ENCODE data around the gene CHST8.

Gene CHST8

DNA sequence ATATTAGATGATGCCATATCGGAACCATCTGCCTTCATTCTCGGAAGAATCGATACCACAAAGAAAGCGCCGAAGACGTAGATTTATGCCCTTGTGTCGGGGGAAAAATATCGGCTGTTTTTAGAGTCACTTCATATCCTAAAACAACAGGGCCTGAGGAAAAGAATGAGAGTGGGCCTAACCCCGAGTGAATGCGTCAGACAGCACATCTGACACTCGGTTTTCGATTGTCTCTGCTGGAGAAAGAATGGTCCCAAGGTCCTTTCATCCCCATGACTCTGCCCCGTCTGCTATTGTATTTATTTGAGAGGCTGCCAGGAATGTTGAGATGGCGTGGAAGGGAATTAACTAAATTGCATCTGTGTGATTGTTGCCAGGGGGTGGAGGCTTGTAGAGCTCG lies 46.1 kb downstream of the CHST8 start:
- TF ChIP-seq EZH2 (IDR thresholded peaks at IDR 0.05; ENCODE audit: borderline replicate concordance, low read depth, low read length, severe bottlenecking) = no peak
- TF ChIP-seq, protein P1, sequence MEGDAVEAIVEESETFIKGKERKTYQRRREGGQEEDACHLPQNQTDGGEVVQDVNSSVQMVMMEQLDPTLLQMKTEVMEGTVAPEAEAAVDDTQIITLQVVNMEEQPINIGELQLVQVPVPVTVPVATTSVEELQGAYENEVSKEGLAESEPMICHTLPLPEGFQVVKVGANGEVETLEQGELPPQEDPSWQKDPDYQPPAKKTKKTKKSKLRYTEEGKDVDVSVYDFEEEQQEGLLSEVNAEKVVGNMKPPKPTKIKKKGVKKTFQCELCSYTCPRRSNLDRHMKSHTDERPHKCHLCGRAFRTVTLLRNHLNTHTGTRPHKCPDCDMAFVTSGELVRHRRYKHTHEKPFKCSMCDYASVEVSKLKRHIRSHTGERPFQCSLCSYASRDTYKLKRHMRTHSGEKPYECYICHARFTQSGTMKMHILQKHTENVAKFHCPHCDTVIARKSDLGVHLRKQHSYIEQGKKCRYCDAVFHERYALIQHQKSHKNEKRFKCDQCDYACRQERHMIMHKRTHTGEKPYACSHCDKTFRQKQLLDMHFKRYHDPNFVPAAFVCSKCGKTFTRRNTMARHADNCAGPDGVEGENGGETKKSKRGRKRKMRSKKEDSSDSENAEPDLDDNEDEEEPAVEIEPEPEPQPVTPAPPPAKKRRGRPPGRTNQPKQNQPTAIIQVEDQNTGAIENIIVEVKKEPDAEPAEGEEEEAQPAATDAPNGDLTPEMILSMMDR (IDR thresholded peaks at IDR 0.05; ENCODE audit: borderline replicate concordance, extremely low read depth, low read length, poor library complexity, severe bottlenecking) = no peak
- H3K4me2 ChIP-seq (ENCODE audit: insufficient read depth, low read length) = no peak overlapping the region
- no peaks in the 10 kb centered on the region for H3K36me3 ChIP-seq (ENCODE audit: insufficient read depth, low read length)
- H4K20me1 ChIP-seq (ENCODE audit: insufficient read depth, low read length) = peaks cover 4% of the 10 kb centered on the region; the same call in 1 of the 2 replicates
- no peak for ATAC-seq (ENCODE audit: insufficient read depth, low read depth)
- H3K4me3 ChIP-seq (ENCODE audit: low read depth in 1 of 2, low read length in 2 of 2) = no peak overlapping the region
- no peaks in the 10 kb centered on the region for H3K4me1 ChIP-seq (ENCODE audit: insufficient read depth, low read length)
- H2AFZ ChIP-seq (ENCODE audit: low read depth, low read length) = no peak overlapping the region
- H3K9me3 ChIP-seq (ENCODE audit: insufficient read depth, low read length, severe bottlenecking) = no peaks in the 10 kb centered on the region
- no peak overlapping the region for H3K27ac ChIP-seq (ENCODE audit: low read length)
- no peaks in the 10 kb centered on the region for H3K79me2 ChIP-seq (ENCODE audit: insufficient read depth, low read length)
- no peak overlapping the region for H3K9ac ChIP-seq (ENCODE audit: low read depth, low read length)
- H3K27me3 ChIP-seq (ENCODE audit: insufficient read depth, low read length, poor library complexity) = no peaks in the 10 kb centered on the region
- DNase-seq = no peak

DNA sequence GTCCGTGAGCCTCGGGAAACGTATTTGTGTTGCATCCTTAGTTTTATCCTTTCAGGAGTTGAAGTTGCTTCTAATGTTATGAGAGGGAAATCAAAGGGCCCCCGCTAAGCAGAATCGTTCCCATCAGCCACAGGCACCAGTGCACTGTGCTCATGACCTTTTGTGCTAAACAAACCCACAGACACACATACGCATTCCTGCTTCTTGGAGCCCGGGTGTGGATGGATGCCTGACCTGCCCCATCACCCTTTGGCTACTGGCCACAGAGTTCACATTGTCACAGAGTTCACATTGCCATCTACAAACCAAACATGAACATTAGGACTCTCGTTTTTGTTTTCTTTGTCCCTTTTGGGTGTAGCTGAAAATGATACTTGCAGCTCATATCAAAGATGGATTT lies 47.2 kb downstream of the CHST8 start:
- no peaks in the 10 kb centered on the region for H3K79me2 ChIP-seq (ENCODE audit: insufficient read depth, low read length)
- no peak overlapping the region for H3K9ac ChIP-seq (ENCODE audit: low read depth, low read length)
- no peak overlapping the region for H3K27ac ChIP-seq (ENCODE audit: low read length)
- peaks cover 4% of the 10 kb centered on the region; the same call in 1 of the 2 replicates for H4K20me1 ChIP-seq (ENCODE audit: insufficient read depth, low read length)
- H3K4me2 ChIP-seq (ENCODE audit: insufficient read depth, low read length) = no peak overlapping the region
- H3K36me3 ChIP-seq (ENCODE audit: insufficient read depth, low read length) = no peaks in the 10 kb centered on the region
- no peak overlapping the region for H2AFZ ChIP-seq (ENCODE audit: low read depth, low read length)
- no peaks in the 10 kb centered on the region for H3K27me3 ChIP-seq (ENCODE audit: insufficient read depth, low read length, poor library complexity)
- TF ChIP-seq, protein P1 (IDR thresholded peaks at IDR 0.05; ENCODE audit: borderline replicate concordance, extremely low read depth, low read length, poor library complexity, severe bottlenecking) = no peak
- no peak for TF ChIP-seq EZH2 (IDR thresholded peaks at IDR 0.05; ENCODE audit: borderline replicate concordance, low read depth, low read length, severe bottlenecking)
- no peak for DNase-seq
- H3K9me3 ChIP-seq (ENCODE audit: insufficient read depth, low read length, severe bottlenecking) = no peaks in the 10 kb centered on the region
- no peak for ATAC-seq (ENCODE audit: insufficient read depth, low read depth)
- H3K4me3 ChIP-seq (ENCODE audit: low read depth in 1 of 2, low read length in 2 of 2) = no peak overlapping the region
- no peaks in the 10 kb centered on the region for H3K4me1 ChIP-seq (ENCODE audit: insufficient read depth, low read length)

DNA sequence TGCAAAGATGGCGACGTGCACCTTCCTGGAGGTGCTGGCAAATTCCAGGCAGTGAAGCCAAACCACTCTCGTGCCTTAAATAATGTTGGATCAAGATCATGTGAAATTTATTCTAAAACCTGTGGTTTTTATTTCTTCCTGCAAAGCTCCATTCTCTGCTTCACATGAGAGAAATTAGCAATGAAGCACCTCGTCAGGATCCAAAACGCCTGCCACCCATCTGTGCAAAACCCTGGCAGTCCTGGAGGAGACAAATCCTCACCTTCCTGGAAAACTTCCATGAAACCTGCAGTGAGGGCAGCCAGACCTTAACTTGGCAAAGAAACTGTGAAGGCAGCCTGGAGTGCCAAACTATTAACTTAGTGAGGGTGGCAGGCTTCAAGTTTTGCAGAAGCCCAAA lies 47.6 kb downstream of the CHST8 start:
- Histone ChIP-seq H2AFZ (ENCODE audit: low read depth, low read length) (no peak overlapping the region), H3K27ac (ENCODE audit: low read length) (no peak overlapping the region), H3K4me3 (ENCODE audit: low read depth in 1 of 2, low read length in 2 of 2) (no peak overlapping the region), H4K20me1 (ENCODE audit: insufficient read depth, low read length) (peaks cover 4% of the 10 kb centered on the region; the same call in 1 of the 2 replicates), H3K79me2 (ENCODE audit: insufficient read depth, low read length) (no peaks in the 10 kb centered on the region), H3K9ac (ENCODE audit: low read depth, low read length) (no peak overlapping the region), H3K4me1 (ENCODE audit: insufficient read depth, low read length) (no peaks in the 10 kb centered on the region), H3K9me3 (ENCODE audit: insufficient read depth, low read length, severe bottlenecking) (no peaks in the 10 kb centered on the region), H3K36me3 (ENCODE audit: insufficient read depth, low read length) (no peaks in the 10 kb centered on the region), H3K27me3 (ENCODE audit: insufficient read depth, low read length, poor library complexity) (no peaks in the 10 kb centered on the region), H3K4me2 (ENCODE audit: insufficient read depth, low read length) (no peak overlapping the region)
- DNase-seq (no peak), ATAC-seq (ENCODE audit: insufficient read depth, low read depth) (no peak)
- no peak for TF ChIP-seq EZH2 (IDR thresholded peaks at IDR 0.05; ENCODE audit: borderline replicate concordance, low read depth, low read length, severe bottlenecking)
- TF ChIP-seq, protein P1 (IDR thresholded peaks at IDR 0.05; ENCODE audit: borderline replicate concordance, extremely low read depth, low read length, poor library complexity, severe bottlenecking) = no peak

DNA sequence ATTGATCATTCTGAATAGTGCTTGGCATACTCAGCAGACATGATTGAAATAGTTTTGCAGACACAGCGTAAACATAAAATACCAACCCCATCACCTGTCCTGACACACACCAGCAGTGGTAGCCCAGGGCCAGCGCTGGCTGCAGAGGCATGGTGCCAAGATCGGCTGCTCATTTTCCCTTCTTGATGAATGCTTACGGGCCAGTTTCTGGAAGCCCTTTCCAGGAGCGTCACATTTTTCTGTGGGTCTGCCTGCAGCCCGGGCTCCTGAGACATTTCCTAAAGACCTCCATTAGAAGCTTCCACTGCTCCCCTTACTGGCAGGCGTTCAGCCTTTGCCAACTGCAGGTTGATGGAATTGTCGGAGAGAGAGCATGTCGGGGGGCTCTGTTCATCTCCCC lies 48.6 kb downstream of the CHST8 start:
- no peaks in the 10 kb centered on the region for H3K79me2 ChIP-seq (ENCODE audit: insufficient read depth, low read length)
- no peak for TF ChIP-seq EZH2 (IDR thresholded peaks at IDR 0.05; ENCODE audit: borderline replicate concordance, low read depth, low read length, severe bottlenecking)
- TF ChIP-seq, protein P1 (IDR thresholded peaks at IDR 0.05; ENCODE audit: borderline replicate concordance, extremely low read depth, low read length, poor library complexity, severe bottlenecking) = no peak
- H3K4me3 ChIP-seq (ENCODE audit: low read depth in 1 of 2, low read length in 2 of 2) = no peak overlapping the region
- H3K4me1 ChIP-seq (ENCODE audit: insufficient read depth, low read length) = no peaks in the 10 kb centered on the region
- no peaks in the 10 kb centered on the region for H3K36me3 ChIP-seq (ENCODE audit: insufficient read depth, low read length)
- DNase-seq (no peak), ATAC-seq (ENCODE audit: insufficient read depth, low read depth) (no peak)
- peaks cover 4% of the 10 kb centered on the region; the same call in 1 of the 2 replicates for H4K20me1 ChIP-seq (ENCODE audit: insufficient read depth, low read length)
- no peak overlapping the region for H2AFZ ChIP-seq (ENCODE audit: low read depth, low read length)
- no peak overlapping the region for H3K9ac ChIP-seq (ENCODE audit: low read depth, low read length)
- no peak overlapping the region for H3K4me2 ChIP-seq (ENCODE audit: insufficient read depth, low read length)
- H3K27ac ChIP-seq (ENCODE audit: low read length) = no peak overlapping the region
- no peaks in the 10 kb centered on the region for H3K27me3 ChIP-seq (ENCODE audit: insufficient read depth, low read length, poor library complexity)
- H3K9me3 ChIP-seq (ENCODE audit: insufficient read depth, low read length, severe bottlenecking) = no peaks in the 10 kb centered on the region
